BJ (cell line): ENCODE measurements around the gene R3HDM2. TPM values are rescaled to one million over a fixed set of nuclear protein-coding genes. Genes with fewer than 3 reads are reported as not detected.

Experiments used
- CTCF ChIA-PET: fragments of 350-600 bp; formaldehyde crosslinking; extraction: SDS; loops from one replicate; lab custom pipeline; 2021; ENCODE audit warnings: antibody characterized with exemption, inconsistent platforms; lab: Yijun Ruan, JAX
- POLR2A ChIA-PET: fragments of 300-600 bp; sonication (Branson Sonifier 250); formaldehyde crosslinking; extraction: SDS; loops from one replicate; lab custom pipeline; 2021; ENCODE audit warnings: antibody characterized with exemption; lab: Charles Lee
- DNase-seq: peaks from one replicate; pipeline ENCODE4 v3.0.0-alpha.2; 2011; ENCODE audit warnings: low read depth
- H3K27me3 ChIP-seq: 2 replicates; pipeline ENCODE4 v1.6.0; 2011; ENCODE audit warnings: low read length; ENCODE audit not compliant: control insufficient read depth, insufficient read depth
- H3K36me3 ChIP-seq: 2 replicates; pipeline ENCODE4 v1.5.1; 2011; ENCODE audit warnings: low read length; ENCODE audit not compliant: control insufficient read depth, insufficient read depth
- H3K4me3 ChIP-seq: 2 replicates; pipeline ENCODE4 v1.5.1; 2011; ENCODE audit warnings: low read depth, mild to moderate bottlenecking, control low read depth, low read length
- CTCF ChIP-seq: IDR thresholded peaks from 2 replicates; pipeline ENCODE4 v1.5.1; 2011; ENCODE audit warnings: low read depth, mild to moderate bottlenecking, control low read depth, inconsistent platforms, low read length, moderate library complexity; ENCODE audit not compliant: insufficient read depth
- polyA plus RNA-seq: library from polyadenylated mRNA; depleted of rRNA; stranded (reverse); fragments of >200 nt; gene quantifications from 2 replicates; pipeline ENCODE4 v1.2.3, GENCODE V29; 2011

R3HDM2 gene
- polyA plus RNA-seq, 1 experiment: 27.4 TPM

- ChIA-PET POLR2A (no interaction called here), CTCF (interaction anchor here (1.0 to 16.7 kb wide), 13 partner anchors 9 to 213 kb away, joined by 3 to 411 read pairs (median 12); no protein-coding TSS in a partner anchor)
- Histone ChIP-seq H3K4me3 (no peak overlapping the region), H3K27me3 (no peaks in the 10 kb centered on the region), H3K36me3 (no peaks in the 10 kb centered on the region)
- no peak for TF ChIP-seq CTCF
- DNase-seq: no peak
Measured at GRCh38 chr12:57454213-57454565, 23.3 kb upstream of the R3HDM2 start.

- peak; percentile 96 for TF ChIP-seq CTCF
- Histone ChIP-seq H3K4me3 (no peak overlapping the region), H3K36me3 (no peaks in the 10 kb centered on the region), H3K27me3 (no peaks in the 10 kb centered on the region)
- POLR2A ChIA-PET: interaction anchor here (1.2 kb wide), 1 partner anchor 145 kb away, joined by 5 read pairs; no protein-coding TSS in a partner anchor
- CTCF ChIA-PET: interaction anchor here (0.6 to 16.7 kb wide), 52 partner anchors 8 to 381 kb away, joined by 3 to 411 read pairs (median 6); partner anchors contain the start of genes INHBC, NXPH4, SHMT2 and STAC3
- DNase-seq: no peak
Measured at GRCh38 chr12:57452937-57453509, 22.2 kb upstream of the R3HDM2 start.

- POLR2A ChIA-PET: interaction anchor here (0.6 to 1.2 kb wide), 2 partner anchors 23 to 145 kb away, joined by 3 to 5 read pairs; no protein-coding TSS in a partner anchor
- Histone ChIP-seq H3K36me3 (no peaks in the 10 kb centered on the region), H3K27me3 (no peaks in the 10 kb centered on the region), H3K4me3 (no peak overlapping the region)
- CTCF ChIA-PET: interaction anchor here (0.6 to 16.7 kb wide), 51 partner anchors 8 to 380 kb away, joined by 3 to 411 read pairs (median 6); partner anchors contain the start of genes INHBC, NXPH4, SHMT2 and STAC3
- peak; percentile 70 for DNase-seq
- no peak for TF ChIP-seq CTCF
Measured at GRCh38 chr12:57452181-57452936, 21.5 kb upstream of the R3HDM2 start.

GRCh38 chr12:57451233-57451778 lies 20.5 kb upstream of the R3HDM2 start:
- TF ChIP-seq CTCF: no peak
- H3K27me3 ChIP-seq: no peaks in the 10 kb centered on the region
- no peaks in the 10 kb centered on the region for H3K36me3 ChIP-seq
- DNase-seq: no peak
- POLR2A ChIA-PET: interaction anchor here (0.5 to 0.6 kb wide), 3 partner anchors 124 to 490 kb away, joined by 3 to 4 read pairs (median 3); no protein-coding TSS in a partner anchor
- H3K4me3 ChIP-seq: no peak overlapping the region
- CTCF ChIA-PET: interaction anchor here (0.6 to 16.7 kb wide), 15 partner anchors 8 to 339 kb away, joined by 3 to 411 read pairs (median 13); partner anchors contain the start of gene INHBC
